Osteoblast (primary cell): ENCODE measurements around the gene PDE11A. TPM values are rescaled to one million over a fixed set of nuclear protein-coding genes. Genes with fewer than 3 reads are reported as not detected.

ENCODE experiments used
- DNase-seq: peaks from one replicate; pipeline ENCODE4 v3.0.0; 2011; ENCODE audit warnings: low spot score, mixed read lengths; ENCODE audit not compliant: insufficient read length; ENCODE audit errors: missing footprints
- H2AFZ ChIP-seq: 2 replicates; pipeline ENCODE4 v1.6.0; 2011; ENCODE audit warnings: mild to moderate bottlenecking, low read length
- H3K27ac ChIP-seq: 2 replicates; pipeline ENCODE4 v1.5.1; 2011; ENCODE audit warnings: mild to moderate bottlenecking, low read depth, low read length, moderate library complexity
- H3K27me3 ChIP-seq: 2 replicates; pipeline ENCODE4 v1.6.0; 2012; ENCODE audit warnings: mild to moderate bottlenecking, control low read depth, inconsistent platforms, low read length, moderate library complexity; ENCODE audit not compliant: insufficient read depth
- H3K36me3 ChIP-seq: 2 replicates; pipeline ENCODE4 v1.5.1; 2011; ENCODE audit warnings: mild to moderate bottlenecking, low read length, control low read depth, moderate library complexity; ENCODE audit not compliant: insufficient read depth
- H3K4me1 ChIP-seq: 2 replicates; pipeline ENCODE4 v1.5.1; 2011; ENCODE audit warnings: mild to moderate bottlenecking, low read length, control low read depth, moderate library complexity; ENCODE audit not compliant: insufficient read depth
- H3K4me2 ChIP-seq: 2 replicates; pipeline ENCODE4 v1.6.0; 2011; ENCODE audit warnings: mild to moderate bottlenecking, low read length; ENCODE audit not compliant: insufficient read depth
- H3K4me3 ChIP-seq: fragments of 200-600 bp; sonication (generic); 3 replicates; pipeline ENCODE4 v1.5.1; 2012; ENCODE audit warnings: mild to moderate bottlenecking, low read length, inconsistent platforms; ENCODE audit not compliant: insufficient read depth
- H3K79me2 ChIP-seq: 2 replicates; pipeline ENCODE4 v1.6.0; 2012; ENCODE audit warnings: mild to moderate bottlenecking, low read length, control low read depth, inconsistent platforms; ENCODE audit not compliant: insufficient read depth
- H3K9me3 ChIP-seq: 2 replicates; pipeline ENCODE4 v1.5.1; 2011; ENCODE audit warnings: low read depth, low read length, control low read depth
- H4K20me1 ChIP-seq: 2 replicates; pipeline ENCODE4 v1.6.0; 2012; ENCODE audit warnings: mild to moderate bottlenecking, low read length, control low read depth; ENCODE audit not compliant: insufficient read depth
- total RNA-seq: library from RNA; depleted of rRNA; stranded (reverse); fragments of >200 nt; gene quantifications from 2 replicates; pipeline ENCODE4 v1.2.3, GENCODE V29; 2012
- TF ChIP-seq, protein P1 (sequence below): IDR thresholded peaks from 2 replicates; pipeline ENCODE4 v1.5.1; 2011; ENCODE audit warnings: mild to moderate bottlenecking, low read depth, low read length, moderate library complexity; ENCODE audit errors: extremely low read depth

PDE11A gene
- total RNA-seq, 1 donor: 0.36 TPM

DNA sequence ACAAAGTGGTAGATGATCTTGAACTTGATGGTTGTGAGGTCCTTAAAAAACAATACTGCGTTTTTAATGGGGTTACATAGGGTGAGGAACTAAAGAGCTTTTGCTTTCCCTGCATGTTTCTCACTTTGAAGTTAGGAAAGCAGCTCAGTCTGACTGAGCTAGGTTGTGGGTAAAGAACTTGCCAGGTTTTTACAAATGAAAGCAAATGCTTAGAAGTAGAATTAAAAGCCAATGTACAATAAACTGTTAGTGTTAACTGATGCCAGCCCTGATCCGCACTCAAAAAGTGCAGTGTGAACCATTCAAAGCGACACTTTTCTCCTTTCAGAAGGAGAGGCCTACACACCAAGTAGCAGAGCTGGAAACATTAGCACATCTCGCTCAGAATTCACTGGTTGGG lies 409.7 kb downstream of the PDE11A start:
- Histone ChIP-seq H3K27ac (no peak overlapping the region), H2AFZ (no peak overlapping the region), H3K4me3 (no peak overlapping the region), H3K36me3 (no peaks in the 10 kb centered on the region), H4K20me1 (no peaks in the 10 kb centered on the region), H3K4me2 (no peak overlapping the region), H3K9me3 (no peaks in the 10 kb centered on the region), H3K4me1 (no peaks in the 10 kb centered on the region), H3K79me2 (no peaks in the 10 kb centered on the region), H3K27me3 (no peaks in the 10 kb centered on the region)
- TF ChIP-seq, protein P1, sequence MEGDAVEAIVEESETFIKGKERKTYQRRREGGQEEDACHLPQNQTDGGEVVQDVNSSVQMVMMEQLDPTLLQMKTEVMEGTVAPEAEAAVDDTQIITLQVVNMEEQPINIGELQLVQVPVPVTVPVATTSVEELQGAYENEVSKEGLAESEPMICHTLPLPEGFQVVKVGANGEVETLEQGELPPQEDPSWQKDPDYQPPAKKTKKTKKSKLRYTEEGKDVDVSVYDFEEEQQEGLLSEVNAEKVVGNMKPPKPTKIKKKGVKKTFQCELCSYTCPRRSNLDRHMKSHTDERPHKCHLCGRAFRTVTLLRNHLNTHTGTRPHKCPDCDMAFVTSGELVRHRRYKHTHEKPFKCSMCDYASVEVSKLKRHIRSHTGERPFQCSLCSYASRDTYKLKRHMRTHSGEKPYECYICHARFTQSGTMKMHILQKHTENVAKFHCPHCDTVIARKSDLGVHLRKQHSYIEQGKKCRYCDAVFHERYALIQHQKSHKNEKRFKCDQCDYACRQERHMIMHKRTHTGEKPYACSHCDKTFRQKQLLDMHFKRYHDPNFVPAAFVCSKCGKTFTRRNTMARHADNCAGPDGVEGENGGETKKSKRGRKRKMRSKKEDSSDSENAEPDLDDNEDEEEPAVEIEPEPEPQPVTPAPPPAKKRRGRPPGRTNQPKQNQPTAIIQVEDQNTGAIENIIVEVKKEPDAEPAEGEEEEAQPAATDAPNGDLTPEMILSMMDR: no peak
- no peak for DNase-seq

DNA sequence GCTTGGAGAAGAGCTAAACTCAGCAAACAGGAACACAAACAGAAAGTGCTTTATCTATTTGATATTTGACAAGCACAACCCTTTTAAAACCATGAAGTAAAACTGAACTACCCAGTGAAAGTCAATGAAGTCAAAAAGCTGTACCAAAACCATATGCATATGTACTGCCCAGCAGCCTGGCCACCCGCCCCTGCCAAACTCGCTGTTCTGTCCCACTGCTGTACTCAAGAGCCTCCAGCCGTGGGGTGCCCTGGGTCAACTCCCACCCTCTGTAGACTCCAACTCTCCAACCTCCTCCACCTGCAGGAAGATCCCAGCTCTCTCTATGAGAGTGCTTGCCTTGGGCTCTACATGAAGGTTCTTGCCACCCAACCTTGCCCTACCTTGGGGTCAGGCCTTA lies 411.8 kb downstream of the PDE11A start:
- no peak overlapping the region for H3K27ac ChIP-seq
- no peak overlapping the region for H3K4me2 ChIP-seq
- TF ChIP-seq, protein P1: no peak
- no peaks in the 10 kb centered on the region for H3K27me3 ChIP-seq
- H3K4me1 ChIP-seq: no peaks in the 10 kb centered on the region
- DNase-seq: no peak
- no peaks in the 10 kb centered on the region for H3K79me2 ChIP-seq
- no peaks in the 10 kb centered on the region for H4K20me1 ChIP-seq
- no peaks in the 10 kb centered on the region for H3K36me3 ChIP-seq
- no peaks in the 10 kb centered on the region for H3K9me3 ChIP-seq
- no peak overlapping the region for H2AFZ ChIP-seq
- H3K4me3 ChIP-seq: no peak overlapping the region

DNA sequence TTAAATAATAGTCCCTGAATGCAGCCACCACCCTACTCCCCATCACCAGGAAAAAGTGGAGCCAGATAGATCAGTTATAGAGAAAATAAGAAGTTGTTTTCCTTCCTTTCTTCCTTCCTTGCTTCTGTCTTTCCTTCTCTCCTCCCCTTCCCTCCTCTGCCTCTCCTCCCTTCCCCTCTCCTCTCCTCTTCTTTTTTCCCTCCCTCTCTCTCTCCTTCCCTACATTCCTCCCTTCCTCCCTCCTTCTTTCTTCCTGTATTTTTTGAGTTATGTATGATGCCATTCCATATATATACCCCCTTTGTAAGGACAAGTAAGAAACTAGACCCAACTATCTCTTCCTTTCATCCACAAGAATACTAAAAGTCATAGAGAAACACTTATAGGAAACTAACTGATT lies 414.3 kb downstream of the PDE11A start:
- DNase-seq: no peak
- Histone ChIP-seq H3K4me2 (no peak overlapping the region), H3K27me3 (no peaks in the 10 kb centered on the region), H3K9me3 (no peaks in the 10 kb centered on the region), H3K27ac (no peak overlapping the region), H3K79me2 (no peaks in the 10 kb centered on the region), H3K4me1 (no peaks in the 10 kb centered on the region), H4K20me1 (no peaks in the 10 kb centered on the region), H3K36me3 (no peaks in the 10 kb centered on the region), H3K4me3 (no peak overlapping the region), H2AFZ (no peak overlapping the region)
- TF ChIP-seq, protein P1: no peak

GRCh38 chr2:177651833-177652232 lies 420.7 kb downstream of the PDE11A start:
- no peaks in the 10 kb centered on the region for H4K20me1 ChIP-seq
- H2AFZ ChIP-seq: no peak overlapping the region

More at GRCh38 chr2:177651833-177652232, 420.7 kb downstream of the PDE11A start:
- peaks cover 3% of the 10 kb centered on the region for H3K27me3 ChIP-seq
- no peaks in the 10 kb centered on the region for H3K79me2 ChIP-seq
- no peak overlapping the region for H3K27ac ChIP-seq
- TF ChIP-seq, protein P1: no peak
- no peaks in the 10 kb centered on the region for H3K9me3 ChIP-seq
- no peaks in the 10 kb centered on the region for H3K36me3 ChIP-seq
- H3K4me1 ChIP-seq: no peaks in the 10 kb centered on the region
- no peak for DNase-seq
- no peak overlapping the region for H3K4me3 ChIP-seq
- H3K4me2 ChIP-seq: no peak overlapping the region
